HG03159 (cell line): Measurements from ENCODE around the gene CYP2E1.
"Not testable (repeated sequence)": the region's sequence is repeated elsewhere in the genome, so short reads cannot be mapped to it uniquely, and the experiment has no call there.

Experiments
- ATAC-seq: cut with Tn5 transposase; IDR thresholded peaks from one replicate; pipeline ENCODE4 v1.9.1; 2021; ENCODE audit warnings: mild to moderate bottlenecking, moderate library complexity; ENCODE audit not compliant: unreplicated experiment

The CYP2E1 gene

GRCh38 chr10:133526957-133527588 lies at the start of gene CYP2E1:
Gene CYP2E1 (plus strand): TSS chr10:133527363. CDS start chr10:133527396, 33 bp downstream.
- no peak for ATAC-seq

- no peak for ATAC-seq
These were observed 46.0 kb upstream of the CYP2E1 start for GRCh38 chr10:133481086-133481643.

GRCh38 chr10:133481657-133482056 lies 45.5 kb upstream of the CYP2E1 start:
- no peak for ATAC-seq

GRCh38 chr10:133484818-133485217 lies 42.3 kb upstream of the CYP2E1 start:
- no peak for ATAC-seq

GRCh38 chr10:133487085-133487484 lies 40.1 kb upstream of the CYP2E1 start:
- no peak for ATAC-seq

GRCh38 chr10:133488354-133488753 lies 38.8 kb upstream of the CYP2E1 start:
- ATAC-seq: no peak

- ATAC-seq: no peak
These were observed 37.2 kb upstream of the CYP2E1 start for GRCh38 chr10:133489816-133490588.

GRCh38 chr10:133493562-133493961 lies 33.6 kb upstream of the CYP2E1 start:
- not testable (repeated sequence) for ATAC-seq

- ATAC-seq: not testable (repeated sequence)
These were observed 29.8 kb upstream of the CYP2E1 start for GRCh38 chr10:133497363-133497762.

GRCh38 chr10:133499176-133499575 lies 28.0 kb upstream of the CYP2E1 start:
- not testable (repeated sequence) for ATAC-seq

GRCh38 chr10:133500897-133501296 lies 26.3 kb upstream of the CYP2E1 start:
- ATAC-seq: not testable (repeated sequence)

GRCh38 chr10:133509700-133510099 lies 17.5 kb upstream of the CYP2E1 start:
- ATAC-seq: no peak

- no peak for ATAC-seq
These were observed 15.8 kb upstream of the CYP2E1 start for GRCh38 chr10:133511408-133511807.

GRCh38 chr10:133511907-133512528 lies 15.1 kb upstream of the CYP2E1 start:
- no peak for ATAC-seq

GRCh38 chr10:133515471-133515870 lies 11.7 kb upstream of the CYP2E1 start:
- ATAC-seq: no peak

GRCh38 chr10:133516057-133516456 lies 11.1 kb upstream of the CYP2E1 start:
- no peak for ATAC-seq

- ATAC-seq: not testable (repeated sequence)
These were observed 8.6 kb upstream of the CYP2E1 start for GRCh38 chr10:133518517-133518916.

- peak; percentile 99 for ATAC-seq
These were observed 6.9 kb upstream of the CYP2E1 start for GRCh38 chr10:133520193-133520738.

GRCh38 chr10:133523631-133524203 lies 3.4 kb upstream of the CYP2E1 start:
- no peak for ATAC-seq

- ATAC-seq: no peak
These were observed 1.7 kb upstream of the CYP2E1 start for GRCh38 chr10:133525444-133525843.

GRCh38 chr10:133527771-133528271 lies 658 bp downstream of the CYP2E1 start:
- no peak for ATAC-seq
